HG03175 (cell line): Measurements from ENCODE around the gene MCEMP1.

Experiments
- ATAC-seq: cut with Tn5 transposase; IDR thresholded peaks from one replicate; pipeline ENCODE4 v1.9.1; 2021; ENCODE audit warnings: mild to moderate bottlenecking, moderate library complexity; ENCODE audit not compliant: unreplicated experiment

The MCEMP1 gene

DNA sequence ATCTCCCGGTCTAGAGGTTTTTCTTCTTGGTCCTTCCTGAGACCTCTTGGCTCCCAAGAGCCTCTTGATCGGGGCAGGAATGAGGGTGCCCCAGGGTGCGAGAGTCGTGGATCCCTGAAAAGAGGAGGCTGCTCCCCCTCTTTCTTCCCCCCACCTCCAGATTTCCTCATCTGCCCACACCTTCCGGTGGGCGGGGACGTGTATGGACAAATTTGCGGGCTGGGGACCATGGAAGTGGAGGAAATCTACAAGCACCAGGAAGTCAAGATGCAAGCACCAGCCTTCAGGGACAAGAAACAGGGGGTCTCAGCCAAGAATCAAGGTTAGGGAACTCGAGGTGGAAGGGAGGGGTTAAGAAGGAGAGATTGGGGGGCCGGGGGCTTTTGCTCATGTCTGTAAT is at the start of gene MCEMP1:
MCEMP1 (plus strand) TSS at position 237 of the 400 bp plus-strand sequence; CDS start at position 268, 31 bp downstream.
- ATAC-seq = no peak

DNA sequence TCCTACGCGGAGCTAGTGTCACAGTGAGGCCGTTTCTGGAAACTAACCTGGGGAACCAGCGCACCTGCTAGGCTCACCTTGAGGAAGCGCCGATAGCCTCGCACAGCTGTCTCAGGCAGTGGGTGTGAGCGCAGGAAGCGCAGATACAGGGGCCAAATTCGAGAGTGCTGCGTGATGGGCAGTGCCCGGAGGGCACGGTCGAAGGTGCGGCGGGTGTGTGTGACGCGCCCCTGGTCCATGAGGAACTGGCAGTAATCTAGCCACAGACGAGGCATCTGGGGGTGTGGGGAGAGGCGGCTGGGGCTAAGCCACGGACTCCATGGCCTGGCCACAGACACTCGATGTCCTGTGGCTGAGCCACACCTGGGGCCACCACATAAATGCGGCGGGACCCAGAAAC is 49.7 kb upstream of the MCEMP1 start:
- no peak for ATAC-seq

DNA sequence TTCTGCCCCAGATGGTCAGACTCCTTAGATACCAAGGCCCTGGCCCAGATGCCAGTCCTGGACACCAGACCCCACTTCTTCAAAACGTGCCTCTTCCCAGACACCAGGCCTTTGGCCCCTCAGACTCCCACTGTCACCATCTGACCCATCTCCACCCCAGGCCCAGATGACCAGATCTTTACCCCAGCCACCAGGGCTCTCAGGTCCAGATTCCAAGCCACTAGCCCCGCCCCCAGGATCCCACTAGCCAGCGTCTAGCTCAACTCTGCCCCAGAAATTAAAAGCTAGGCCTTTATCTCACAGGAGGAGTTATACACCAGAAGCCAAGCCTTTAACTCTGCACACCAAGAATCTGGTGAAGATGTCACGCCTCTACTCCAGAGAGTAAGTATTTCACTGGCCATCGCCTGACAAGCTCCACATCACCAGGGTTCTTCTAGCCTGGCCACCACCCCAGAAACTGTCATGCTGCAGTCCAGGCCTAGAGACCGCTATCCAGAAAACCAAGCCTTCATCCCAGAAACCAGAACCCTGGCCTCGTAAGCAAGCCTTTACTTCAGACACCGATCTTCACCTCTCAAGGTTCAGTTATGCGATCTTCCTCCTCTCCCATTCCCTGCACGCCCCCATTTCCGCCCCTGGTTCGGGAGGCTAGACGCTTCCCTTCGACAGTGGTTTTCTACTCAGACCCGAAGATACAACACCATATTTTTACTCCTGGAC is 48.1 kb upstream of the MCEMP1 start:
- no peak for ATAC-seq

DNA sequence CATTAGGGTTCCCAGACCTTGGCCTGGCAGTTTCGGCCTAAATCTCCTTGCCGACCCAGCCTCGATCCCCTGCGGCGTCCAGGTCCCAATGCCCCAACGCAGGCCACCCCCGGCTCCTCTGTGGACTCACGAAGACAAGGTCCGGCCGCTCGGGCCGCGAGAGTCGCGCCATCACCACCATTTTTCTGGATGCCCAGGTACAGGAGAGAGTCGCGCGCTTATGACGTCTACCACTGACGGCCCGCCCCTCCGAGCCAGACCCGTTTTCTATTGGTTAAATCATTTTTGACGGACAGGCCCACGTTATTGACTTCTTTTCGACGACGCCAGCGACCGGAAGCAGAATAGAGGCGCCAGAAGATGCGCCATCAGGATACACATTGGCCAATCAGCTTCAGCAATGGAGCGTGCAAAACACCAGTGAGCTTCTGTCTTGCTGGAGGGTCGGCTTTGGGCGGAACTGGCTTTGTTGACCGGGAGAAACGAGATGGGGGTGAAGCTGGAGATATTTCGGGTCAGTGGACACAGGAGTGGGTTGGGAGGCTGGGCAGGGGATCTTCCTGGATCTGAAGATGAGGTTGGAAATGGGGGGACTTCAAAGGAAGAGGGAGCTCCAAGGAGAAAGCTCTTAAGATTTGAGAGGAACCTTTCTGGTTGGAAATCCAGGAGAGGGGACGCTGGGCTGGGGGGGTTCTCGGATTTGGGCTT is 47.4 kb upstream of the MCEMP1 start, which contains the start of the genes PET100 and XAB2:
PET100 (plus strand) TSS at position 447 of the 708 bp plus-strand sequence; CDS start at position 488, 41 bp downstream.
XAB2 (minus strand) TSS at position 199 of the 708 bp plus-strand sequence; CDS start at position 181, 18 bp downstream.
- peak; percentile 97 for ATAC-seq

- ATAC-seq = no peak
Measured at GRCh38 chr19:7631577-7631976, 45.3 kb upstream of the MCEMP1 start.

- ATAC-seq = no peak
Measured at GRCh38 chr19:7632340-7633203, 44.3 kb upstream of the MCEMP1 start.

DNA sequence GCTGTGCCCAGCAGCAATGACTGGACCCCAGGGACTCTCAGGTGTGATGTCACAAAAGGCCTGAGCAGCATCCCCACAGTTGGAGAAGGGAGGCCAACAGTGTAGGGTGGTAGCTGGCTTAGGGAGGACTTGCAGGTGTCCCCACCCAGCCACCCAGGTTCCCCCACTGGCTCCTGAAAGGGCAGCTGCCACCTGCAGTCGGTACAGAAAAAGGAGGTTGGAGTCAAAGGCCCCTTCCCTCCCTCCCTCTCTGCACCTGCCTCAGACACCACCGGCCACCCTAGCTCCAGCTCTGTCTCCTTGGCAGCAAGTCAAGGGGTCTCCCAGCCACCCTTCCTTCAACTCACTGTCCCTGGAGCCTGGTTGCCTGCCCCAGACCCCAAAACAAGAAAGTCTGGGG is 43.2 kb upstream of the MCEMP1 start, which contains the start of gene PCP2:
PCP2 (minus strand) TSS at position 22 of the 400 bp plus-strand sequence. CDS start 262 bp downstream, outside the sequence.
- ATAC-seq = no peak

DNA sequence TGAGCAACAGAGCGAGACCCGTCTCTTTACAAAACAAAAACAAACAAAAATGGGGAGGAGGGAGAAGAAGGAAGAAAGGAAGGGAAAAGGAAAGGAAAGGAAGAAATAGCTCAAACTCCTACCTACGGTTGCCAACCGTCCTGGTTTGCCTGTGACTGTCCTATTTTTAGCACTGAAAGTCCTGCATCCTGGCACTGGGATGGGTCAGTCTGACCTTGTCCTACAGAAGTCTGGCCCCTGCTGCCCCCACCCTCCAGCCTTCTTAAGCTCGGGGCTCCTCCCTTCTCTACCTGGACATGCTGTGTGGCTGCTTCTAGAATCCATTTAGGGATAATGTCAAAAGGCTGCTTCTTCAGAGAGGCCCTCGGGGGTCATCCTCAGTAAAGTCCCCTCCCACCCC is 41.2 kb upstream of the MCEMP1 start:
- no peak for ATAC-seq

- no peak for ATAC-seq
Measured at GRCh38 chr19:7636317-7636690, 40.6 kb upstream of the MCEMP1 start.

DNA sequence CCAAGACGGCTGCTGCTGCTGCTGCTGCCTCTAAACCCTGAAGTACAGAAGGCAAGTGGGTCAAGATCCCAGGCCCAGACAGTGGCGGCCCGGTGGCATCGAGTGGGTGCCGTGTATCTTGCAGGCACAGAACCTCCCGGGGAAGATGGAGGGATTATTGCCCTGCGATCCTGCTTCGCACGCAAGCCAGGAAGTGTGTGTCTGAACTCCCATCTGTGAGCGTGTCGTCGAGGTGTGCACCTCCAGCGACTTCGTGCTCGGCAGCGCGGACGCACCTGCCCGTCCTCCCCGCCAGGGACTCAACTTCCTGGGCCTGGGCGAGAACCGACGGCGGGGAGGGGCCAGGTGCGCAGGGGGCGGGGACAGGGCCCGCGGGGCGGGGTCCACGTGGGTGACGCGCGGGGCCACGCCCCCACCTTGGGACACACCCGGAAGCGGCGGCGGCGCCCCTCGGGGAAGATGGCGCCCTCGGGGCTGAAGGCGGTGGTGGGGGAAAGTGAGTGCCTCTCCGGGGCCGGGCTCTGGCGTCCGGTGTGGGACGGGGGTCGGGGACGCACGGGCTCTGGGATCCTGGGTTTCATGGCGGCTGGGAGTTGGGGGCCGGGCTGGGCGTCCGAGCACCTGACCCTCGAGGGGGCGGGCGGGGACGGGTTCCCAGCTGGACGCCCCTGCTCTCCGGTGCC is 40.1 kb upstream of the MCEMP1 start, which contains the start of gene STXBP2:
STXBP2 (plus strand) TSS at position 420 of the 683 bp plus-strand sequence; CDS start at position 460, 40 bp downstream.
- ATAC-seq = peak; percentile 82

DNA sequence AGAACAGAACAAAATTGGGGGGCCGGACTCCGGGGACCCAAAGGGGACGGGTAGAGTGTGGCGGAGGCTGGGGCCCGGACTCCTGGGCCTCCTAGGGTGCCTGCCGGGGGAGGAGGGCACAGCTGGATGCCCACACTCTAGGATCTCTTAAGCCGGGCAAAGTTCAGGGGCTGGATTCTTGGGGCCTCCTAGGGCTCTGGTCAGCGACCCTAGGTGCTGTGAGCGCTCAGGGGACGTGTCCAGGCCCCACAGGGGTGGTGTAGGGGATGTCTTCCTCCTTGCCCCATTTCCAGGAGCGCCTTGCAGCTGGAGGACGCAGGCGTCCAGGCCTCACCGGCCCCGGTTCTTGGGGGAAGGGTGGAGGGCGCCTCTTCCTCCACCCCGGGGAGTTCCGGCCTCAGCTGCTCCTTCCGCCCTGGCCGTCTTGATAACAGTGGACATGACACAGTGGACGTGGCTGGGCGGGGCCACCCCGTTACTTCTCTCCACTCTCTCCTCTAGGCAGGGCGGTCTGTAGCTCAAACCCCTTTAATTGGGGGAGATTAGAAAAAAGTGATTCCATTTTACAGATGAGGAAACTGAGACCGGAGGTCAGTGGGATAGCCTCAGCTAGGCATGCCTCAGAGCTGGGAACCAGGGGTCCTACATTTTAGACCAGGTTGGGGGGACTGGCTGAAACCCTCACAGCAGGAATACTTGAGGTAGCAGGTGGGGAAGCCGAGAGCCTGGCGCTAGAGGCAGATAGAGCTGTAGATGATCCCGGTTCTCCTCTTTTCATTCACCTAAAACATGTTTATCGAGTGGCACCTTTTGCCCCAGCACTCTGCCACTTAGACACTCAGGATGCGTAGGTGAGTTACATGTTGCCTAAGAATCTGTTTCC is 39.3 kb upstream of the MCEMP1 start:
- peak; percentile 16 for ATAC-seq

GRCh38 chr19:7638802-7639465 is 38.0 kb upstream of the MCEMP1 start:
- no peak for ATAC-seq

DNA sequence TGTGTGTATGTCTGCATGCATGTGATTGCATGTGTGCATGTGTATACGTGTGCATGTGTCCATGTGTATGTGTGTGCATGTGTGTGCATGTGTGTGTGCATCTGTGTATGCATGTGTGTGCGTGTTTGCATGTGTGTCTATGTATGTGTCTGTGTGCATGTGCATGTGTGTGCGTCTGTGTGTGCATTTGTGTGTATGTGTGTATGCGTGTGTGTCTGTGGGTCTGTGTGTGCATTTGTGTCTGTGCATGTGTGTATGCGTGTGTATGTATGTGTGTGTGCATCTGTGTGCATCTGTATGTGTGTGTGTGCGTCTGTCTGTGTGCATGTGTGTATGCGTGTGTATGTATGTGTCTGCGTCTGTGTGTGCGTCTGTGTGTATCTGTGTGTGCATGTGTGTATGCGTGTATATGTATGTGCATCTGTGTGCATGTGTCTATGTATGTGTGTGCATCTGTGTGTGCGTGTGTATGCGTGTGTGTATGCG is 37.0 kb upstream of the MCEMP1 start:
- ATAC-seq = no peak

GRCh38 chr19:7640803-7641202 is 36.1 kb upstream of the MCEMP1 start:
- ATAC-seq = no peak

- no peak for ATAC-seq
Measured at GRCh38 chr19:7641290-7642276, 35.3 kb upstream of the MCEMP1 start.

DNA sequence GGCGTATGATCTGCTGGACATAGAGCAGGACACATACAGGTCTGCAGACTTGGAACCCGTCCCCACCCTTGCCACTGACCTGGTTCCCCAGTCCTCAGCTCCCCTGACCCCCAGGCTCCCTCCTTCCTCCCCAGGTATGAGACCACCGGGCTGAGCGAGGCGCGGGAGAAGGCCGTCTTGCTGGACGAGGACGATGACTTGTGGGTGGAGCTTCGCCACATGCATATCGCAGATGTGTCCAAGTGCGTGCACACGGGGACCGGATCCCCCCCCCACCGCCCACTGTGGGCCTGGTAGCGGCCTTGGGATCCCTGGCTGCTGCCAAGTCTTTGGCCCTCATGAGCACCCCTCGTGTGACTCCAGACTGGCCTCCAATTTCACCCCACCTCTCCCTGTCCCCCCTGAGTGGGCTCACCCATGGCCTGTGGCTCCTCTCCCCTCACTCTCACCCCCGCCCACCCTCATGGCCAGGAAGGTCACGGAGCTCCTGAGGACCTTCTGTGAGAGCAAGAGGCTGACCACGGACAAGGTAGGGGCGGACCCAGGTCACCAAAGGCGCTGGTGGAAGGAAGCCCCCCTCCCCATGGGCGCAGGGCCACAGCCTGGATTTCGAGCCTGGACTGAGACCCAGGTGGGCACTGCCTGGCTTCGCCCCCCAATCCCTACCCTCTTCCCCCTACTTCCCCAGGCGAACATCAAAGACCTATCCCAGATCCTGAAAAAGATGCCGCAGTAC is 34.4 kb upstream of the MCEMP1 start:
- ATAC-seq = no peak

DNA sequence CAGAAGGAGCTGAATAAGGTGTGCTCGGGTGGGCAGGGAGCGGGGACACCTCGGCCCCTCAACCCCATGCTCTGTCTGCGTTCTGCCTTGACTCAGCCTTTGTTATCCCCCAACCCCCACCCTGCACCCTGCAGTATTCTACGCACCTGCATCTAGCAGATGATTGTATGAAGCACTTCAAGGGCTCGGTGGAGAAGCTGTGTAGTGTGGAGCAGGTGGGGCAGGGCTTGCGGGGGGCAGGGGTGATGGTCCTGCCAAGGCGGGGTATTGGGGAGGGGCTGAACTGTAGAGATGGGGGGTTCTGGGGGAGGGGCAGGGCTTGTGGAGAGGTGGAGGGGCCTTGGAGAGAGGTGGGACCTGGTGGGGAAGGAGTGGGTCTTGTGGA is 33.9 kb upstream of the MCEMP1 start:
- no peak for ATAC-seq
